G401.6 (cell line): ENCODE data around the gene NRDC.

Experiments used
- FAIRE-seq: peaks from 2 replicates; lab custom pipeline; 2012; peaks lifted over from hg19 to GRCh38; lab: Jason Lieb, UNC

Gene NRDC

DNA sequence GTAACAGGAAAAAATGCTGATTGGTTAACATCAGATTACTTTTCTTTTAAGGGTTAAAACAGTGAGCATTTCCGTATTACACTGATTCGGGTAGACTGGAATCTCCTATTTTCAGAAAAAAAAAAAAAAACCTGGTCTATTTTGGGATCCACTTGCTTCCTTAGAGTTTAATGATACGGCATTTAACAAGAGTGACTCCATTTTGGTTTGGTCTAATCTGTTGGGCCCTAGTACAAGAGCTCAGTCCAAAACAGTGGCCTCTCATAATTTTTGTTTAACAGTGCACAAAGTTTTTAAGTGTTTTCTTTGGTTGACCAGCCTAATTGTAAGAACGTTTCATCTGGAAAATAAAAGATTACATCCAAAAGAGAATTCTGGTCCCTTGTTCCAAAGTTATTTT is 120.2 kb downstream of the NRDC start:
- no peak for FAIRE-seq

DNA sequence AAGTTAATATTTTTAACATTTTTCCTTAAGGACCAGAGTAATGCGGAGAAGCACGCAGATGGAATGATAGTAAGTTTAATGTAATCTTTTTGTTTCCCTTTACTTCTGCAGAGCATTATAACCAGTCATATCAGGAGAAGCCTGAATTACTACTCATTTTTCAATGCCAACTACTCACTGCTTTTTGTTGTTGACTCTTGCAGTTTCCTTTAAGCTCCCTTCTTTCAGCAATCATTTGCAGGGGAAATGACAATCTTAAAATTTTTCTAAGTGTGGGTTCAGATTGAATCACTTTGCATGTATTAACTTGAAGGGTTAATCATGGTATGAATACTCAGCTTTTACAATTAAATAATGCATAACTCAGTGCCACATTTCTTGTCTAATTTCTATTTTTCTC is 122.2 kb downstream of the NRDC start:
- FAIRE-seq, result no peak

GRCh38 chr1:51755437-51755836 is 123.1 kb downstream of the NRDC start:
- FAIRE-seq, result no peak

- no peak for FAIRE-seq
Measured at GRCh38 chr1:51754666-51755065, 123.9 kb downstream of the NRDC start.

GRCh38 chr1:51753969-51754368 is 124.6 kb downstream of the NRDC start:
- no peak for FAIRE-seq

DNA sequence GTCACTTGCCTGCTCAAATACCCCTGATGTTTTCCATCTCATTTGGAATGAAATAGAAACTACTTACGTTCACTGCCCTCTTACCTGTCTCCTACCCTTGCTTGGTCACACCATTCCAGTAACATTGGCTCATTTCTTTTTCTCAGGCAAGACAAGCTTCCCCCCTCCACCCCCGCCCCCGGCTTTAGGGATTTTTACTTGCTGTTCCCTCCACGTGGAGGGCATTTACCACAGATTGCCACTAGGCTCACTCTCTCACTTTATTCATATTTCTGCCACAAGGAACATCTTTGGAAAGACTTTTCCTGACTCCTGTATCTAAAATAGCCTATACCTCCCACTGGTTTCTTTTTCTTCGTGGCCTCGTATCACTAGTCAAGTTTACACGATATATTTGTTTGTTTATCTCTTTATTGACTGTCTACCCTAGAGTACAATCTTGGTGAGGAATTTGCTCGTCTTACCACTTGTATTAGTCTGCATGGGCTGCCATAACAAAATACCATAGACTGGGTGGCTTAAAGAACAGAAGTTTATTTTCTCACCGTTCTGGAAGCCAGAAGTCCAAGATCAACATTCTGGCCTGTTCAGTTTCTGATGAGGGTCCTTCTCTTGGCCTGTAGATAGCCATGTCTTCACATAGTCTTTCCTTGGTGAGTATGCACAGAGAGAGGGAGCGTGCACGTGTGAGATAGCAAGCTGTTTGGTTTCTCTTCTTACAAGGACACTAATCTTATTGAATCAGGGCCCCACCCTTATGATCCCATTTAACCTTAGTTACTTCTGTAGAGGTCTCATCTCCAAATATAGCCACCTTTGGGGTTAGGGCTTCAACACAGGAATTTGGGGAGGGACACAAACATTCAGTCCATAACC is 126.2 kb downstream of the NRDC start:
- FAIRE-seq, result no peak

DNA sequence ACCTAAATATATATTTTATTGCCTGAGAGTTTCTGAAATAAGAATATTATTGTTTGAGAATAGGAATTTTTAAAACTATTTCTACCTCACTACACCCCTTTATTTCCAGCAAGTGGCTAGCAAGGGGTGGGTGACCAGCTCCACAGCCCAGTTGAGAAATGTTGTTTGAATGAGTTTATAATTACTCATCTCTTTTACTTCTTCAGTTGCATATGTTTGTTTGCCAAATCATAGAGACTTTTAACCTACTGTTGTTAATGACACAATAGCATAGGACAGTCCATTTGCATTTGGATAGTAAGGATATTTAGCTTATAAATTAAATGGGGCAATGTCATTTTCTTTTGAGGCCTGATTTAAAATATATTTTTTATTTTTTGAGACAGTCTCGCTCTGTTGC is 127.8 kb downstream of the NRDC start:
- FAIRE-seq, result no peak

GRCh38 chr1:51750218-51750617 is 128.3 kb downstream of the NRDC start:
- FAIRE-seq, result no peak

DNA sequence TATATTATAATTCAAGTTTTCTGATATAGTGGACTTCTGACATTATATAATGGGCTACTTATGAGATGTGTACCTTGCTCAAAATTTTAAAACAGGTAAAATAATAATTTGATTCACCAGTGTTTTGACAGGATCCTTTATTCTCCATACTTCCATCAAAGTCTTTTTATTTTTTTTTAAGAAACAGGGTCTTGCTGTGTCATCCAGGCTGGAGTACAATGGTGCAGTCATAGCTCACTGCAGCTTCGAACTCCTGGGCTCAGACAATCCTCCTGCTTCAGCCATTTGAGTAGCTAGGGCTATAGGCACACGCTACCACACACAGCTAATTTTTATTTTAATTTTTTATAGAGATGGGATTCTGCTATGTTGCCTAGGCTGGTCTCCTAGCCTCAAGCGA is 129.4 kb downstream of the NRDC start:
- no peak for FAIRE-seq

DNA sequence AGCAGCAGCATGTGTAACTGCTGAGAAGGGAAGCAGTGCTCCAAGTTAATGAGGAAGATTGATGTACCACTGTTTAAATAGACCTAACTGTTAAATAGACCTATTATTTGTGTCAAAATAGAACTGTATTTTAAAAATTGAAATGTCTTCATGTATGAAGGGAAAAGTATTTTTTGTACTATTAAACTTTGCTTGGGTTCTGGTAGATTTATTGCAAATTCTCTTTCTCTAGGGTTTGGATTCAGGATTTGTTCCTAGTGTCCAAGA is 133.3 kb downstream of the NRDC start:
- FAIRE-seq, result no peak

GRCh38 chr1:51744506-51745303 is 133.8 kb downstream of the NRDC start:
- FAIRE-seq, result no peak

DNA sequence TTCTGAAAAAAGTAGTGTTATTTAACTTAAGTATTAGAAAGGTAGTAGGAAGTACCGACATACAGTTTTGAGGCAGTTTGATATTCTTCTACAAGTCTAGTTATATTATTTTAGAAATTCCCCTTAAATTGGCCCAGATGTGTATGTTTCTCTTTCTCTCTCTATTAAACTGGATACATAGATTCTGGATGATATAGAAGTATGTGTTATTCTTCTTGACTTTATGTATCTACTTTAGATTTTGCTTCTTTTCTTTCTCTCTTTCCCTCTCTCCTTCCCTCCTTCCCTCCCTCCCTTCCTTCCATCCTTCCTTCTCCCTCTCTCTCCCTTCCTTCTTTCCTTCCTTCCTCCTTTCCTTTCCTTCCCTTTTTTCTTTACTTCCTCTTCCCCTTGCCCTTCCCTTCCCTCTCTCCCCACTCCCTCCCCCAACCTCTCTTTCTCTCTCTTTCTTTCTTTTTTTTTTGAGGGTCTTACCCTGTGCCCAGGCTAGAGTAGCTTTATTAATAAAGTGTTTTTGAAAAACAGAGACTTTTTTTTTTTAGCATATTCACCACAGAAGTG is 137.3 kb downstream of the NRDC start:
- no peak for FAIRE-seq

GRCh38 chr1:51740652-51741051 is 137.9 kb downstream of the NRDC start:
- FAIRE-seq, result no peak
